ENCODE data around the gene CIART. TPM values are rescaled to one million over a fixed set of nuclear protein-coding genes. Genes with fewer than 3 reads are reported as not detected.

Gene CIART
- total and polyA plus RNA-seq, 2 donors (not counting 3 experiments of a cell fraction or from before 2014, with no cell fraction given): 2.4 to 4.3 TPM

- no peaks in the 10 kb centered on the region for H3K9me3 ChIP-seq (replicated peaks; ENCODE audit: control insufficient read depth, insufficient read depth, low read length)
- ChIA-PET CTCF (interaction anchor here (1.4 kb wide), 1 partner anchor 66 kb away, joined by 4 read pairs; no protein-coding TSS in a partner anchor), POLR2A (interaction anchor here (0.5 to 0.6 kb wide), 2 partner anchors 15 to 19 kb away, joined by 4 read pairs; no protein-coding TSS in a partner anchor)
- dilution Hi-C loops (cut with MboI; ENCODE audit: extremely low pct_ligation_motif_present, low sequenced_read_pairs) (no loop called here), intact Hi-C loops (cut with micrococcal nuclease) (no loop called here)
- H3K27me3 ChIP-seq (ENCODE audit: control insufficient read depth in 2 of 2, insufficient read depth in 2 of 2, low read length in 2 of 2): no peaks in the 10 kb centered on the region
- DNase-seq (ENCODE audit: low read depth, low spot score) (no peak), FAIRE-seq (no peak)
- no peaks in the 10 kb centered on the region for H4K20me1 ChIP-seq (replicated peaks; ENCODE audit: control insufficient read depth, extremely low read depth, insufficient read depth, low read length)
- H3K36me3 ChIP-seq (ENCODE audit: control insufficient read depth in 2 of 2, extremely low read depth in 1 of 2, insufficient read depth in 2 of 2, low read length in 2 of 2): peaks cover 10 to 14% of the 10 kb centered on the region in 2 experiments
- H3K4me3 ChIP-seq (replicated peaks in 1 of 3; ENCODE audit: insufficient read depth in 1 of 3, low read depth in 1 of 3, low read length in 3 of 3): peak overlapping the region; percentile 68 to 88 (median 68)
- BruUV-seq (replicated peaks): TSS peak; percentile 49
- H3K4me1 ChIP-seq (ENCODE audit: control insufficient read depth, extremely low read depth, insufficient read depth, low read length): peaks cover 7% of the 10 kb centered on the region
- H3K9ac ChIP-seq (replicated peaks; ENCODE audit: extremely low read depth, insufficient read depth, low read length): peak overlapping the region; percentile 63
- H2AFZ ChIP-seq (ENCODE audit: low read depth, low read length): no peak overlapping the region
- H3K27ac ChIP-seq (ENCODE audit: insufficient read depth, low read depth, low read length): no peak overlapping the region
- peaks cover 44% of the 10 kb centered on the region for H3K79me2 ChIP-seq (ENCODE audit: control insufficient read depth, insufficient read depth, low read length)
- H3K9me1 ChIP-seq (replicated peaks; ENCODE audit: control insufficient read depth, extremely low read depth, insufficient read depth, low read length): no peaks in the 10 kb centered on the region
- peak overlapping the region; percentile 89 for H3K4me2 ChIP-seq (ENCODE audit: insufficient read depth, low read length)
- TF ChIP-seq POLR2AphosphoS5 (IDR thresholded peaks at IDR 0.05; ENCODE audit: insufficient read depth, low read depth, low read length) (no peak), GATA2 (IDR thresholded peaks at IDR 0.05; ENCODE audit: insufficient read depth, insufficient read length, low read depth, low read length) (no peak), JUN (IDR thresholded peaks at IDR 0.05; ENCODE audit: borderline replicate concordance, insufficient read depth, insufficient read length, low read depth) (no peak), MAX (IDR thresholded peaks at IDR 0.05; ENCODE audit: insufficient read depth, insufficient read length) (no peak), FOS (IDR thresholded peaks at IDR 0.05; ENCODE audit: borderline replicate concordance, insufficient read depth, low read length) (no peak), MYC (IDR thresholded peaks at IDR 0.05; ENCODE audit: low read depth, low read length) (no peak), CTCF (IDR thresholded peaks at IDR 0.05; ENCODE audit: extremely low read depth in 1 of 2, insufficient read depth in 1 of 2, low read depth in 1 of 2, low read length in 2 of 2) (no peak), POLR2A (IDR thresholded peaks at IDR 0.05; ENCODE audit: low read depth, low read length) (no peak), EZH2 (IDR thresholded peaks at IDR 0.05; ENCODE audit: borderline replicate concordance, low read depth, low read length, severe bottlenecking) (no peak)
These were observed 40.0 kb downstream of the CIART start for GRCh38 chr1:150322310-150322709.
